Loucy (cell line): ENCODE measurements around the gene C14orf119.

ENCODE experiments used
- H2AFZ ChIP-seq: fragments of 200-600 bp; sonication (generic); 2 replicates; pipeline ENCODE4 v1.6.0; 2016; ENCODE audit warnings: antibody characterized with exemption, mild to moderate bottlenecking, low read length, moderate library complexity
- H3F3A ChIP-seq: fragments of 200-600 bp; 2 replicates; pipeline ENCODE4 v1.6.0; 2016; ENCODE audit warnings: antibody characterized with exemption, low read depth, mild to moderate bottlenecking
- H3K27me3 ChIP-seq: fragments of 200-600 bp; sonication (generic); 2 replicates; pipeline ENCODE4 v1.6.1; 2014; ENCODE audit warnings: low read length, mild to moderate bottlenecking; ENCODE audit not compliant: insufficient read depth, poor library complexity, severe bottlenecking
- H3K36me3 ChIP-seq: fragments of 200-600 bp; sonication (generic); 2 replicates; pipeline ENCODE4 v1.6.1; 2016; ENCODE audit warnings: low read length; ENCODE audit not compliant: insufficient read depth
- H3K4me1 ChIP-seq: fragments of 200-600 bp; sonication (generic); 2 replicates; pipeline ENCODE4 v1.5.1; 2014; ENCODE audit warnings: low read length, mild to moderate bottlenecking; ENCODE audit not compliant: insufficient read depth, poor library complexity, severe bottlenecking
- H3K4me2 ChIP-seq: fragments of 200-600 bp; sonication (generic); 2 replicates; pipeline ENCODE4 v1.6.0; 2014; ENCODE audit warnings: antibody characterized with exemption, low read length, low read depth, mild to moderate bottlenecking; ENCODE audit not compliant: poor library complexity, severe bottlenecking
- H3K4me3 ChIP-seq: fragments of 200-600 bp; sonication (generic); 2 replicates; pipeline ENCODE4 v1.5.1; 2014; ENCODE audit warnings: low read length, mild to moderate bottlenecking, mixed read lengths; ENCODE audit not compliant: poor library complexity, severe bottlenecking
- H3K79me2 ChIP-seq: fragments of 200-600 bp; sonication (generic); 2 replicates; pipeline ENCODE4 v1.6.1; 2014; ENCODE audit warnings: low read length; ENCODE audit not compliant: insufficient read depth
- H3K9ac ChIP-seq: fragments of 200-600 bp; sonication (generic); 2 replicates; pipeline ENCODE4 v1.6.0; 2014; ENCODE audit warnings: mild to moderate bottlenecking, low read depth, low read length, moderate library complexity; ENCODE audit not compliant: poor library complexity, severe bottlenecking
- H3K9me2 ChIP-seq: fragments of 200-600 bp; sonication (generic); replicated peaks from 2 replicates; pipeline ENCODE4 v1.6.1; 2016; ENCODE audit warnings: low read depth, low read length, mixed read lengths
- H3K9me3 ChIP-seq: fragments of 200-600 bp; sonication (generic); 2 replicates; pipeline ENCODE4 v1.6.1; 2014; ENCODE audit warnings: mild to moderate bottlenecking, antibody characterized with exemption, low read length, low read depth; ENCODE audit not compliant: insufficient read depth
- H4K20me1 ChIP-seq: fragments of 200-600 bp; sonication (generic); 2 replicates; pipeline ENCODE4 v1.6.0; 2014; ENCODE audit warnings: antibody characterized with exemption, low read length, mild to moderate bottlenecking; ENCODE audit not compliant: insufficient read depth, poor library complexity, severe bottlenecking
- CTCF ChIP-seq: fragments of 200-600 bp; sonication (generic); conservative IDR thresholded peaks from 2 replicates; pipeline ENCODE4 v1.5.1; 2014; ENCODE audit warnings: mild to moderate bottlenecking, antibody characterized with exemption, low read length
- EZH2phosphoT487 ChIP-seq: fragments of 200-600 bp; IDR thresholded peaks from 2 replicates; pipeline ENCODE4 v1.6.1; 2018; ENCODE audit warnings: antibody characterized with exemption, mild to moderate bottlenecking, moderate library complexity, borderline replicate concordance

C14orf119 gene

DNA sequence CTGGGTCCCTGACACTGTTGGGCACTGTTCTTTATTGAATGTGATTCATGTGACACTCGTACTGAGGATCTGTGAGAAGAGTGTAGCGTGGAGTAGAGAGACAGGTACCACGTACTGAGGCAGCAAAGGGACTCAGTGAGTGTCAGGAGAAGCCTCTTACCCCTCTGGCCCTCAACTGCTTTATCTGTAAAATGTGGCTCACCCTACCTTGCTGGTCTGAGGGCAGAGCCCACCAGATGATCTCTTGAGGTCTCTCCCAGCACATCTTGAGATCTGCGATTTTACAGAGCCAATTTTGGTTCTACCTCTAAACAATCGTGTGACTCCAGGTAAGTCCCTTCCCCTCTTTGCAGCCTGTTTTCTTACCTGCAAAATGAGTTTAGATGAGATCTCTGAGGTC, 20.6 kb downstream of the C14orf119 start:
- H3K4me3 ChIP-seq = no peak overlapping the region
- H3K27me3 ChIP-seq = no peaks in the 10 kb centered on the region
- peaks cover 27% of the 10 kb centered on the region for H3K4me1 ChIP-seq
- no peaks in the 10 kb centered on the region for H3K36me3 ChIP-seq
- no peak overlapping the region for H2AFZ ChIP-seq
- no peaks in the 10 kb centered on the region for H3K79me2 ChIP-seq
- no peaks in the 10 kb centered on the region for H4K20me1 ChIP-seq
- no peaks in the 10 kb centered on the region for H3K9me3 ChIP-seq
- no peak overlapping the region for H3K4me2 ChIP-seq
- H3K9ac ChIP-seq = no peak overlapping the region
- H3F3A ChIP-seq = 0 out of 2 replicates have a peak, but pooled peaks cover 3% of the 10 kb centered on the region
- H3K9me2 ChIP-seq = no peaks in the 10 kb centered on the region
- TF ChIP-seq EZH2phosphoT487 = no peak
- TF ChIP-seq CTCF = no peak

- Histone ChIP-seq H3K4me3 (no peak overlapping the region), H3K9me2 (no peaks in the 10 kb centered on the region), H4K20me1 (no peaks in the 10 kb centered on the region), H3F3A (0 out of 2 replicates have a peak, but pooled peaks cover 3% of the 10 kb centered on the region), H3K79me2 (no peaks in the 10 kb centered on the region), H3K27me3 (no peaks in the 10 kb centered on the region), H3K4me2 (no peak overlapping the region), H3K36me3 (no peaks in the 10 kb centered on the region), H3K9me3 (no peaks in the 10 kb centered on the region), H3K9ac (peak overlapping the region; percentile 71), H2AFZ (no peak overlapping the region), H3K4me1 (peaks cover 27% of the 10 kb centered on the region)
- TF ChIP-seq EZH2phosphoT487 (no peak), CTCF (no peak)
Measured at GRCh38 chr14:23117371-23118020, 22.2 kb downstream of the C14orf119 start.

- H3K4me3 ChIP-seq = peak within 1 kb of the TSS; percentile 60
- TF ChIP-seq EZH2phosphoT487 = no peak
- no peak for TF ChIP-seq CTCF
- H3K27me3 ChIP-seq = no peaks in the 10 kb centered on the region
- peak within 1 kb of the TSS; percentile 90 for H2AFZ ChIP-seq
- peaks cover 24% of the 10 kb centered on the region for H3K4me1 ChIP-seq
- H4K20me1 ChIP-seq = no peaks in the 10 kb centered on the region
- peak within 1 kb of the TSS; percentile 71 for H3K9ac ChIP-seq
- H3F3A ChIP-seq = 0 out of 2 replicates have a peak, but pooled peaks cover 3% of the 10 kb centered on the region
- no peaks in the 10 kb centered on the region for H3K79me2 ChIP-seq
- H3K4me2 ChIP-seq = peak within 1 kb of the TSS; percentile 87
- no peaks in the 10 kb centered on the region for H3K9me3 ChIP-seq
- H3K9me2 ChIP-seq = no peaks in the 10 kb centered on the region
- H3K36me3 ChIP-seq = no peaks in the 10 kb centered on the region
Measured at GRCh38 chr14:23118506-23119362, 23.4 kb downstream of the C14orf119 start, which contains the start of gene CEBPE. Gene CEBPE, minus strand, starts transcription at chr14:23119255. Its CDS starts 164 bp downstream, at chr14:23119091.
